ENCODE data around the gene ARHGEF11.

Gene ARHGEF11

DNA sequence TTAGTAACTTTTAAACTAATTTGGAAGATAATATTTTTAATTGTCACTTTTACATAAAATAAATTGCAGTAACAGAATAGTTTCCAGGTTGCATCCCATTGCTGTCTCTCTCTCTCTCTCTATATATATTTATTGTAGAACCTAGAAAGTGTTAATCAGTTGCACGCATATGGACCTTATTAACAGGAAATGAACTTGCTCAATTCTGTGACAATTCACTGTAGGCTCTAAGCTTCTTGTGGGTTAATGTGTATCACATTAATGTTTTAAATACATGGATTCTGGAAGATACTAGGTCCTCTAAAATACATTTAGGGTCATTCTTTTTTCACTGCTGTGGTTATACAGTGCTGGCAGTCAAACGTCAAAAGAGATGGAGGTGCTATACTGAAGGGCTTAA, 92.0 kb downstream of the ARHGEF11 start:
- Histone ChIP-seq H3K4me3 (ENCODE audit: low read length, poor library complexity, severe bottlenecking) (no peak overlapping the region), H2AFZ (ENCODE audit: low read length) (no peak overlapping the region), H3K9me2 (replicated peaks; ENCODE audit: low read depth, low read length) (no peaks in the 10 kb centered on the region), H3K9me3 (ENCODE audit: insufficient read depth, low read depth, low read length) (no peaks in the 10 kb centered on the region), H3F3A (ENCODE audit: low read depth) (no peaks in the 10 kb centered on the region), H3K27me3 (ENCODE audit: insufficient read depth, low read length, poor library complexity, severe bottlenecking) (no peaks in the 10 kb centered on the region), H4K20me1 (ENCODE audit: insufficient read depth, low read length, poor library complexity, severe bottlenecking) (no peaks in the 10 kb centered on the region), H3K9ac (ENCODE audit: low read depth, low read length, poor library complexity, severe bottlenecking) (no peak overlapping the region), H3K4me1 (ENCODE audit: insufficient read depth, low read length, poor library complexity, severe bottlenecking) (peaks cover 16% of the 10 kb centered on the region), H3K79me2 (ENCODE audit: insufficient read depth, low read length) (no peaks in the 10 kb centered on the region), H3K36me3 (ENCODE audit: insufficient read depth, low read length) (no peaks in the 10 kb centered on the region), H3K4me2 (ENCODE audit: low read depth, low read length, poor library complexity, severe bottlenecking) (no peak overlapping the region)
- TF ChIP-seq EZH2phosphoT487 (IDR thresholded peaks at IDR 0.05; ENCODE audit: borderline replicate concordance): no peak
- TF ChIP-seq, protein P1, sequence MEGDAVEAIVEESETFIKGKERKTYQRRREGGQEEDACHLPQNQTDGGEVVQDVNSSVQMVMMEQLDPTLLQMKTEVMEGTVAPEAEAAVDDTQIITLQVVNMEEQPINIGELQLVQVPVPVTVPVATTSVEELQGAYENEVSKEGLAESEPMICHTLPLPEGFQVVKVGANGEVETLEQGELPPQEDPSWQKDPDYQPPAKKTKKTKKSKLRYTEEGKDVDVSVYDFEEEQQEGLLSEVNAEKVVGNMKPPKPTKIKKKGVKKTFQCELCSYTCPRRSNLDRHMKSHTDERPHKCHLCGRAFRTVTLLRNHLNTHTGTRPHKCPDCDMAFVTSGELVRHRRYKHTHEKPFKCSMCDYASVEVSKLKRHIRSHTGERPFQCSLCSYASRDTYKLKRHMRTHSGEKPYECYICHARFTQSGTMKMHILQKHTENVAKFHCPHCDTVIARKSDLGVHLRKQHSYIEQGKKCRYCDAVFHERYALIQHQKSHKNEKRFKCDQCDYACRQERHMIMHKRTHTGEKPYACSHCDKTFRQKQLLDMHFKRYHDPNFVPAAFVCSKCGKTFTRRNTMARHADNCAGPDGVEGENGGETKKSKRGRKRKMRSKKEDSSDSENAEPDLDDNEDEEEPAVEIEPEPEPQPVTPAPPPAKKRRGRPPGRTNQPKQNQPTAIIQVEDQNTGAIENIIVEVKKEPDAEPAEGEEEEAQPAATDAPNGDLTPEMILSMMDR (conservative IDR thresholded peaks at IDR 0.05; ENCODE audit: low read length): no peak

DNA sequence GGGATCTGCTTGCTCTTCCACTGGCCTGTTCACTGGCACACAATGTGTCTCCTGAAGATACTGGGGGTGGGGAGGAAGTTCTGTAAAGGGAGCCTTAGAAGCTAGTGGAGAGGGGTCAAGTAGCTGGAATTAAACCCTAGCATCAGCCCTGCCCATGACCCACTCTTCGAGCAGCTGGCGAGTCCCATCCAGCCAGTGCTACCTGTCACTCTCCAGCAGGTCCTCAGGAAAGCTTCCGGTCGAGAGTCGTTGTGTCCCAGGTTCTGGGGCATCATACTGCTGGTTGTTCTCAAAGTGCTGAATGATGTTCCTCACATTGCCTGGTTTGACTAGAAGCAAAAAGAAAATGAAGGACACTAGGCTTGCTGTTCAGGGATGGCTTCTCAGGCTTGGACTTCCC, 94.2 kb downstream of the ARHGEF11 start:
- no peaks in the 10 kb centered on the region for H3K9me2 ChIP-seq (replicated peaks; ENCODE audit: low read depth, low read length)
- no peak for TF ChIP-seq EZH2phosphoT487 (IDR thresholded peaks at IDR 0.05; ENCODE audit: borderline replicate concordance)
- TF ChIP-seq, protein P1 (conservative IDR thresholded peaks at IDR 0.05; ENCODE audit: low read length): no peak
- H3K27me3 ChIP-seq (ENCODE audit: insufficient read depth, low read length, poor library complexity, severe bottlenecking): no peaks in the 10 kb centered on the region
- no peak overlapping the region for H3K4me3 ChIP-seq (ENCODE audit: low read length, poor library complexity, severe bottlenecking)
- H3F3A ChIP-seq (ENCODE audit: low read depth): no peaks in the 10 kb centered on the region
- no peak overlapping the region for H2AFZ ChIP-seq (ENCODE audit: low read length)
- H3K36me3 ChIP-seq (ENCODE audit: insufficient read depth, low read length): no peaks in the 10 kb centered on the region
- no peak overlapping the region for H3K4me2 ChIP-seq (ENCODE audit: low read depth, low read length, poor library complexity, severe bottlenecking)
- H3K9me3 ChIP-seq (ENCODE audit: insufficient read depth, low read depth, low read length): no peaks in the 10 kb centered on the region
- H3K4me1 ChIP-seq (ENCODE audit: insufficient read depth, low read length, poor library complexity, severe bottlenecking): no peaks in the 10 kb centered on the region
- no peaks in the 10 kb centered on the region for H3K79me2 ChIP-seq (ENCODE audit: insufficient read depth, low read length)
- no peaks in the 10 kb centered on the region for H4K20me1 ChIP-seq (ENCODE audit: insufficient read depth, low read length, poor library complexity, severe bottlenecking)
- H3K9ac ChIP-seq (ENCODE audit: low read depth, low read length, poor library complexity, severe bottlenecking): no peak overlapping the region

DNA sequence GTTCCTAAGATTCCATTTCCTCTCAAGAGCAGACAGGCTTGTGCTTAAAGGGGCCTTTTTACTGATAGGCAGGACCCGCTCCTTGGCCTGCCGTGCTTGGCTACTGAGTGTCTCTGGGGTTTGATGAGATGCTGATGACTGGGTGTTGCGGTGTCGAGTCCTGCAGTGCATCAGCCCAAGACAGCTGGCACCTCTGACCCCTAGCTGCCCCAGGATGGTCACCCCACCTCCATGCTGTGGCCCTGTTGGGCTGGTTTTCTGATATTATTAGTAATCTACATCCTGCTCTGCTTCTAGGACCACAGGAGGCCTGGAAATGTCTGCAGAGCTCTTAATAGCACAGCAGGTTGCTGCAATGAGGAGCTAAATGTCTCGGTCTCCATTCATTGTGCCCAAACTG, 96.4 kb downstream of the ARHGEF11 start:
- Histone ChIP-seq H3K4me3 (ENCODE audit: low read length, poor library complexity, severe bottlenecking) (no peak overlapping the region), H3K9me3 (ENCODE audit: insufficient read depth, low read depth, low read length) (no peaks in the 10 kb centered on the region), H3K4me2 (ENCODE audit: low read depth, low read length, poor library complexity, severe bottlenecking) (no peak overlapping the region), H3K79me2 (ENCODE audit: insufficient read depth, low read length) (no peaks in the 10 kb centered on the region), H3K9ac (ENCODE audit: low read depth, low read length, poor library complexity, severe bottlenecking) (no peak overlapping the region), H3K4me1 (ENCODE audit: insufficient read depth, low read length, poor library complexity, severe bottlenecking) (no peaks in the 10 kb centered on the region), H3K27me3 (ENCODE audit: insufficient read depth, low read length, poor library complexity, severe bottlenecking) (no peaks in the 10 kb centered on the region), H2AFZ (ENCODE audit: low read length) (no peak overlapping the region), H4K20me1 (ENCODE audit: insufficient read depth, low read length, poor library complexity, severe bottlenecking) (no peaks in the 10 kb centered on the region), H3K36me3 (ENCODE audit: insufficient read depth, low read length) (no peaks in the 10 kb centered on the region), H3F3A (ENCODE audit: low read depth) (no peaks in the 10 kb centered on the region), H3K9me2 (replicated peaks; ENCODE audit: low read depth, low read length) (no peaks in the 10 kb centered on the region)
- TF ChIP-seq, protein P1 (conservative IDR thresholded peaks at IDR 0.05; ENCODE audit: low read length): no peak
- TF ChIP-seq EZH2phosphoT487 (IDR thresholded peaks at IDR 0.05; ENCODE audit: borderline replicate concordance): no peak
